GM19035 (cell line): ENCODE measurements around the gene ACYP2.

Source experiments
- ATAC-seq: cut with Tn5 transposase; IDR thresholded peaks from one replicate; pipeline ENCODE4 v1.9.1; 2021; ENCODE audit not compliant: unreplicated experiment

Gene ACYP2

GRCh38 chr2:54212456-54212855 is 97.0 kb downstream of the ACYP2 start:
- ATAC-seq = no peak

DNA sequence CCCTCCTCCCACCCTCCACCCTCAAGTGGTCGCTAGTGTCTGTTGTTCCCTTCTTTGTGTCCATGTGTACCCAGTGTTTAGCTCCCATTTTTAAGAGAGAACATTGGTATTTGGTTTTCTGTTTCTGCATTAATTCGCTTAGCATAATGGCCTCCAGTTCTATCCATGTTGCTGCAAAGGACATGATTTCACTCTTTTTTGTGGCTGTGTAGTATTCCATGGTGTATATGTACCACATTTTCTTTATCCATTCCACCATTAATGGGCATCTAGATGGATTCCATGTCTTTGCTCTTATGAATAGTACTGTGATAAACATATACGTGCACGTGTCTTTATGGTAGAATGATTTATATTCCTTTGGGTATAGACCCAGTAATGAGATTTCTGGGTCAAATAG is 97.7 kb downstream of the ACYP2 start:
- no peak for ATAC-seq

DNA sequence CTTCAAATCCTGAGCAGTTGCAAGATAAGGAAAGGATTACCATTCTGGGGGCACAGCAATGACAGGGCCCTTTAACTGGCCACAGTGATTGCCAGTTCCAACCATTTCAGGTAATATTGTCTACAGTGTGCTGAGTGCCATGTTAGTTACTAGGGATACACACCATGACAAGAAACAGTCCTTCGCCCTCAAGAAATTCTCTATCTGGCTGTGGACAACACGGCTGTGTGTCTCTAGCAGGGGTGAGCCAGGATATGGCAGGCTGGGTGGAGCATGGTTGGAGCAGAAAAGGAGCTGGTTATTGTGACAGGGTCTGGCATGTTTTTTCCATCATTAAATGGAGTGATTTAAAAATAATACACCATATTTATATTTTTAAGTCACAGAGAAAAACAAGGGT is 109.6 kb downstream of the ACYP2 start:
- no peak for ATAC-seq

GRCh38 chr2:54226260-54226659 is 110.8 kb downstream of the ACYP2 start:
- no peak for ATAC-seq

DNA sequence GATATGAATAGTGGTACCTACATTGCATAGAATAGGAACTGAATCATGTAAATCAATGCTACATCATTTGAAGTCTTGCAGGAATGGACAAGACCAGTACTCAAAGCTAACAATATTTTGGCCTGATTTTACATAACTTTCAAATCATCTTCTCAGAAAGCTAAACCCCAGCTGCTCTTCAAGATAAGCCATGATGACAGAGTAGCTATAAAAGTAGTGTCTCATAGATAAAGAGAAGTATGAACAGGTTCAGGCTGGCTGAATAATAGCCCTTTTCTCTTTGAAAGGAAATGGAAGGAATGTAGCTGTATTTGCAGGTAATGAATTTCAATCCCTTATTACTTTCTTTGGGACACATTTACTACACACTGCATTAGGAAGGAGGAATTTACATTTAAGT is 112.4 kb downstream of the ACYP2 start:
- no peak for ATAC-seq

DNA sequence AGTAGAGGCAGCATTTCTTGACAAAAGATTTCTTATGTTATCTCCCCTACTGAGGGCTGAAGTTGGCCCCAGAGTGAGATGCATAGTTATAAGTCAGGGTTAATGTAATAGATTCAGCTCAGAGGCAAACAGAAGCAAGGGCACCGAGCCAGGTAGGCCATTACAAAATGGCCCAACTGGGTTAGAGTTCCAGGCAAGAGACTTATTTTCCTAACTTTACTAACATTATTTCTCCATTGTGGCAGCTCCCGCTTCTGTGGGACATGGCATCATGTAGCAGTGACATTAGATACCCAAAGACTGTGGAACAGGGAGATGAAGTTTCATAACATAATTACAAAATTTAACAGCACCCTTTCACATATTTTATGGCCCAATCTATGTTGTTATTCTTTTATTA is 113.5 kb downstream of the ACYP2 start:
- no peak for ATAC-seq

DNA sequence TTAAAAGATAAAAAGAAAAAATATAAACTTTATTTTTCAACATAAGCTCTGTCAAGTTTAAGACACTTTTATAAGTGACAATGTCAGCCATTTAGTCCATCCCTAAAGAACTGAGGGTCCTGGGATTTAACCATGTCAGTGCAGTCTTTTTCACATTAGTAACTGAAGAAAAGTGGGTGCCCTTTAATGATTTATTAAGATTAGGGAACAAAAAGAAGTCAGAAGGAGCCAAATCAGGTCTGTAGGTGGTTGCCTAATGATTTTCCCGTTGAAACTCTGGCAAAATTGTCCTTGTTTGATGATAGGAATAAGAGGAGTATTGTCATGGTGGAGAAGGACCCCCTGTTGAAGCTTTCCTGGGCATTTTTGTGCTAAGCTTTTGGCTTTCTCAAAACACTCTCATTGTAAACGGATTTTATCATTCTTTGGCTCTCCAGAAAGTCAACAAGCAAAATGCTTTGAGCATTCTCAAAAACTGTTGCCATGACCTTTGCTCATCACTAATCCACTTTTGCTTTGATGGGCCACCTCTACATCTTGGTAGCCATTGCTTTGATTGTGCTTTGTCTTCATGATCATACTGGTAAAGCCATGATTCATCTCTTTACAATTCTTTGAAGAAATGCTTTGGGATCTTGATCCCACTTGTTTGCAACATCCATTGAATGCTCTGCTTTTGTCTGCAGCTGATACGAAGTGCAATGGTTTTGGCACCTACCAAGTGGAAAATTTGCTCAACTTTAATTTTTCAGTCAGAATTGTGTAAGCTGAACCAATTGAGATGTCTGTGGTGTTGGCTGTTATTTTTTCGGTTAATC is 118.6 kb downstream of the ACYP2 start:
- no peak for ATAC-seq

DNA sequence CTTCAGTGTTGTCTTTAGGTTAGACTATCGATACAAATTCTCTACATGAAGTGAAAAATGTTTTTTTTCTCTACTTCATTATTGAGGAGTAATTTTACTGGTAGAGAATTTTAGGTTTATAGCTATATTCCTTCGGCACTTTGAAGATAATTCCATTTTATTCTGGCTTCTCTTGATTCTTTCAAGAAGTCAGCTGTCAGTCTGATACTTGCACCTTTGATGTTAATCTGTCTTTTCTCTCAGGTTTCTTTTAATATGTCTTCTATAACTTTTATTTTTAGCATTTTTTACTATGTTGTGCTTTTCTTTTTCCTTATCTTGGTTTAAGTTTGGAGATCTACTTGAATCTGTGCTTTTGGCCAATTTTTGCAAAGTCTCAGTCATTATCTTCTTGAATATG is 122.0 kb downstream of the ACYP2 start:
- no peak for ATAC-seq

DNA sequence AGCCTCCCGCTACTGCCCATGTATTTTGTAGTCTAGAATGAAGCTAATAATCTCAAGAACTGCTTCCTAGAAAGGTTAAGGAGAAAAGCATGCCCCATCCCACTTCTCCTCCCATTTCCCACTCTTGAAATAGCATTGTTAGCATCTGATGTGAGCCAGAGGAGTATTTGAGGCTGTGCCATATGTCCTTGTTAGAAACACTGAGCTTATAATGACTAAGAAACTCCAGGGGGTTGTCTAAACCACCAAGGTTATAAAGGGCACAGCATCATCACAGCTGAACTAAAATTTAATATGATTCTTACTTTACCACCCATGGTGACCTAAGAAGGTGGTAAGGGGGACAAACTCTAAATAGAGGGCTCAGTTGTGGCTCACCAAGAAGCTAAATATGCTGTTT is 124.0 kb downstream of the ACYP2 start:
- ATAC-seq = no peak

- ATAC-seq = no peak
Measured at GRCh38 chr2:54240515-54241469, 125.4 kb downstream of the ACYP2 start.

DNA sequence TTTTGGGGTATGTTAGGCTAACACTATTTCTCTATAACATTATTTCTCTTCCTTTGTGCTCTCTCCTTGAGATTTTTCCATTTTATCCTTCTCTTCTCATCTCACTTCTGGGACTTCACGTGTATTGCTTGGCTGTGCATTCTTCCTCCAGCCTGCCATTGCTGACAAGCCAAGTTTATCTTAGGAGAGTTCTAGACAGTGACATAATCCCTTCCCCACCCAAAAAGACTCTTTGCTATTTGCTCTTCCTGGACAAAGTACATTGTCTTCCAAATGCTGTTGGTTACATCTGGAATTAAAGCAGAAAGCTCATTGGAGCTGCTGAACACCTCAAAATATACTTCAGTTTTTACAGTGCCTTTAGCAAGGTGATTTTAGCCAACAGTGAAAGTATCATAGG is 131.7 kb downstream of the ACYP2 start:
- no peak for ATAC-seq

DNA sequence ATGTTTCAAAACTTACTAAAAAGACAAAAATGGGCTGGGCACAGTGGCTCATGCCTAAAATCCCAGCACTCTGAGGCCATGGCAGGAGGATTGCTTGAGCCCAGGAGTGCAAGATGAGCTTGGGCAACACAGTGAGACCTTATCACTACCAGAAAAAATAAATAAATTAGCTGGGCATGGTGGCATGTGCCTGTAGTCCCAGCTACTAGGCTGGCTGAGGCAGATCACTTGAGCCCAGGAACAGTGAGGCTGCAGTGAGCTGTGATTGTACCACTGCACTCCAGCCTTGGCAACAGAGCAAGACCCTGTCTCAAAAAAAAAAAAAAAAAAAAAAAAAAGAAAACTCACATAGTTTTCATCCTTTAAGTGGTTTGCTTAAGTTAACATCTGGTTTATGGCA is 134.2 kb downstream of the ACYP2 start:
- no peak for ATAC-seq

DNA sequence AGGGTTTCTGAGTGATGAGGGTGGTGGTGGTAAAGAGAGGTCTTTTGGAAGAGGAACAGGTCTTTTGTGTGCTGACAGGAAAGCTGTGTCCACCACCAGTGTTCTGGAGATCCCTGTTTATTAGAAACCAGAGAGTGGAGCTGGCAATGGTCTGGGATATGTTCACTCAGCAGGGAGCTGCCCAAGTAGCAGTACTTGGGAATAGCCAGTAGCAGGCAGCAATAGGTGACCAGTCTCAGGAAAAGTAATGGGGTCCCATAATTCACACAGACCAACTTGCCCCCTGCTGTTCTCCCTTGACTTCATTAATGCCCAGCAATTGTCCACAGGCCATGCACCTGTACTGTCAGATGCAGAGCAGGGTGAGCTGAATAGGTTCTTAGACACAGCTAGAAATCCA is 138.8 kb downstream of the ACYP2 start:
- no peak for ATAC-seq

- ATAC-seq = no peak
Measured at GRCh38 chr2:54255230-54256090, 140.0 kb downstream of the ACYP2 start.

GRCh38 chr2:54256091-54256694 is 140.8 kb downstream of the ACYP2 start, which contains the start of gene TSPYL6:
Gene TSPYL6, minus strand, starts transcription at chr2:54256229. Its CDS starts 78 bp downstream, at chr2:54256151.
- no peak for ATAC-seq

- no peak for ATAC-seq
Measured at GRCh38 chr2:54258166-54258565, 142.8 kb downstream of the ACYP2 start.

GRCh38 chr2:54259413-54260240 is 144.2 kb downstream of the ACYP2 start:
- peak; percentile 76 for ATAC-seq

DNA sequence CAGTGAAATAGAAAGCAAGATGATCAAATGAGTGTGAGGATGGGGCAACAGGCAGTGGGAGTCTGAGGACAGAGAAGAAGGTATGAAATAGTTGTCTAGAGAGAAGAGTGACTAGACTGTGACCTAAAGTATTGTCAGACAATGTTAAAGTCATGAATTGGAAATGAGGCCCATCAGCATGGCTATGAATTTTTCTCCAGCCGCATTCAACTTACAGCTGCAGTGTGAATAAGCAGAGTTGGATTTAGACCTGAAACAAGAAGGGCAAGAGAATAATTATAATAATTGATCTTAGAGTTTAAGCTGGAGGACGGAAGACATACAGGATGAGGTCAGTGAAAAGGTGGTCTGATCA is 144.8 kb downstream of the ACYP2 start:
- no peak for ATAC-seq

DNA sequence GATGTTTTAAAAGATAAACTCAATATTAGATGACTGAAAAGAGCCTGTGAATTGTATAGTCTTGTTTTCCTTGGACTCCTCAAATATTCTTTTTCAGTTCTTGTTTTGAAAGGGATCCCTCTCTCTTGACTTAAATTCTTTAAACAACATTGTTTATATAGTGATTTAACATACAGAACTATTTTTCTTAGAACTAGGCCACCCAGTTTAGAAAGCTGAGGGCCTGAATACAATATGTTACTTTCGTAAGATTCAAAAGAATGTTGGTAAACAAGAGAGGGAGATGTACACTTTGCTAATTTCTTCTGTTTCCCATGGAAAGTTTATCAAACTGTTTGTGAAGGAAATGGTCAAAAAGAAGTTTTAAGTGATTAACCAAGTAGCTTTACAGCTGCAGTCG is 146.1 kb downstream of the ACYP2 start:
- no peak for ATAC-seq
